K562 (cell line): Measurements from ENCODE around the gene FAM184B. TPM values are rescaled to one million over a fixed set of nuclear protein-coding genes. Genes with fewer than 3 reads are reported as not detected.
A peak's percentile ranks its signal among the peaks of the same experiment; 100 is the strongest.

ENCODE experiments used
- ATAC-seq: fragments of 200-7000 bp; cut with Tn5 transposase; 3 replicates; pipeline ENCODE4 v1.9.1; 2020; ENCODE audit warnings: moderate library complexity
- BruUV-seq: library from RNA; stranded (reverse); fragments of 400-500 nt; replicated peaks from 2 replicates; lab custom pipeline; 2021; lab: Mats Ljungman, UMichigan
- CTCF ChIA-PET: fragments of 300-600 bp; formaldehyde crosslinking; extraction: SDS; loops from one replicate; lab custom pipeline; 2021; ENCODE audit warnings: low intra/inter-chr PET ratio; lab: Yijun Ruan, JAX
- POLR2A ChIA-PET: fragments of 300-600, 350-650 bp; sonication (Branson Sonifier 250); formaldehyde crosslinking; extraction: SDS; loops from one replicate; lab custom pipeline; 2021; ENCODE audit warnings: antibody characterized with exemption, inconsistent platforms; lab: Yijun Ruan, JAX
- DNase-seq, 4 experiments: peaks; one replicate each; pipeline versions ENCODE4 v3.0.0 to v3.0.0-alpha.2; 2011 to 2018; ENCODE audit warnings: low spot score in 3 of 4, mixed read lengths in 3 of 4; ENCODE audit errors: extremely low read depth in 1 of 4
- FAIRE-seq: peaks from 2 replicates; lab custom pipeline; 2011; peaks lifted over from hg19 to GRCh38; lab: Jason Lieb, UNC
- H2AFZ ChIP-seq: 2 replicates; pipeline ENCODE4 v1.6.0; 2011; ENCODE audit warnings: low read depth, low read length, control low read depth, inconsistent platforms
- H3K27ac ChIP-seq: fragments of 200-600 bp; 3 replicates; pipeline ENCODE4 v1.8.0; 2011; ENCODE audit warnings: low read depth, mild to moderate bottlenecking, control low read depth, inconsistent platforms, low read length, moderate library complexity, mixed read lengths; ENCODE audit errors: extremely low read depth
- H3K27me3 ChIP-seq, 2 experiments: fragments of 300-600 bp in 1 of 2; 2 replicates in 1 of 2; 3 replicates in 1 of 2; pipeline versions ENCODE4 v1.6.0 to v1.8.0; 2011; ENCODE audit warnings: inconsistent platforms in 2 of 2, low read length in 2 of 2, mild to moderate bottlenecking in 1 of 2, mixed read lengths in 1 of 2, moderate library complexity in 1 of 2; ENCODE audit not compliant: control insufficient read depth in 2 of 2, insufficient read depth in 2 of 2
- H3K36me3 ChIP-seq: fragments of 300-600 bp; 3 replicates; pipeline ENCODE4 v1.8.0; 2011; ENCODE audit warnings: mild to moderate bottlenecking, low read length, inconsistent platforms; ENCODE audit not compliant: control insufficient read depth, insufficient read depth
- H3K4me1 ChIP-seq, 2 experiments: fragments of 200-600 bp in 1 of 2; replicated peaks in 1 of 2; 2 replicates in 1 of 2; 3 replicates in 1 of 2; pipeline versions ENCODE4 v1.5.1 to v1.8.0; 2011; ENCODE audit warnings: inconsistent platforms in 2 of 2, low read length in 2 of 2, mild to moderate bottlenecking in 1 of 2, mixed read lengths in 1 of 2, moderate library complexity in 1 of 2; ENCODE audit not compliant: control insufficient read depth in 2 of 2, insufficient read depth in 2 of 2
- H3K4me2 ChIP-seq: 2 replicates; pipeline ENCODE4 v1.6.1; 2011; ENCODE audit warnings: low read length, control low read depth, inconsistent platforms, mixed read lengths; ENCODE audit not compliant: insufficient read depth
- H3K4me3 ChIP-seq: fragments of 200-600 bp; sonication (generic), shearing (Covaris generic); 2 replicates; pipeline ENCODE4 v1.5.1; 2016; ENCODE audit warnings: control low read depth, inconsistent platforms
- H3K79me2 ChIP-seq: fragments of 200-600 bp; 3 replicates; pipeline ENCODE4 v1.8.0; 2011; ENCODE audit warnings: low read length, inconsistent platforms; ENCODE audit not compliant: control insufficient read depth, insufficient read depth
- H3K9ac ChIP-seq, 2 experiments: 2 replicates each; pipeline versions ENCODE4 v1.6.0 to v1.6.1; 2011; ENCODE audit warnings: low read depth in 2 of 2, low read length in 2 of 2, control low read depth in 1 of 2, inconsistent platforms in 1 of 2, mild to moderate bottlenecking in 1 of 2, mixed read lengths in 1 of 2; ENCODE audit not compliant: insufficient read depth in 1 of 2
- H3K9me1 ChIP-seq: one replicate; pipeline ENCODE4 v1.6.0; 2011; ENCODE audit warnings: inconsistent platforms, mild to moderate bottlenecking, low read length, moderate library complexity; ENCODE audit not compliant: control insufficient read depth, insufficient read depth
- H3K9me3 ChIP-seq: replicated peaks from 2 replicates; pipeline ENCODE4 v1.5.1; 2011; ENCODE audit warnings: low read depth, low read length, inconsistent platforms; ENCODE audit not compliant: control insufficient read depth, insufficient read depth
- H4K20me1 ChIP-seq: replicated peaks from 2 replicates; pipeline ENCODE4 v1.6.1; 2011; ENCODE audit warnings: low read length, inconsistent platforms, mixed read lengths; ENCODE audit not compliant: control insufficient read depth, insufficient read depth
- DNMT1 ChIP-seq: fragments of 450-650 bp; IDR thresholded peaks from 2 replicates; pipeline ENCODE4 v1.6.1; 2016; ENCODE audit warnings: antibody characterized with exemption, mild to moderate bottlenecking
- FOXA1 ChIP-seq: fragments of 450-650 bp; IDR thresholded peaks from 2 replicates; pipeline ENCODE4 v1.6.1; 2016; ENCODE audit warnings: mild to moderate bottlenecking, borderline replicate concordance
- KDM2B ChIP-seq: fragments of 250-450 bp; sonication (Bioruptor Pico); IDR thresholded peaks from 2 replicates; pipeline ENCODE4 v1.8.0; 2021; ENCODE audit warnings: mild to moderate bottlenecking, moderate library complexity
- L3MBTL2 ChIP-seq: fragments of 450-650 bp; IDR thresholded peaks from 2 replicates; pipeline ENCODE4 v1.6.1; 2016; ENCODE audit warnings: mild to moderate bottlenecking, moderate library complexity
- MAFK ChIP-seq: IDR thresholded peaks from 2 replicates; pipeline ENCODE4 v1.6.1; 2011; ENCODE audit warnings: low read length, improper control_type of control experiment
- MTF1 ChIP-seq: fragments of 250-450 bp; sonication (Bioruptor Pico); IDR thresholded peaks from 2 replicates; pipeline ENCODE4 v1.9.0; 2021; ENCODE audit warnings: moderate library complexity, mild to moderate bottlenecking, inconsistent platforms, borderline replicate concordance
- PHB2 ChIP-seq: fragments of 450-650 bp; IDR thresholded peaks from 2 replicates; pipeline ENCODE4 v1.6.1; 2017; ENCODE audit warnings: low read depth
- POLR3A ChIP-seq: IDR thresholded peaks from 2 replicates; pipeline ENCODE4 v1.6.1; 2011; ENCODE audit warnings: borderline replicate concordance, mild to moderate bottlenecking, moderate library complexity; ENCODE audit not compliant: insufficient read length, insufficient read depth; ENCODE audit errors: extremely low read depth
- POU5F1 ChIP-seq: fragments of 150-350 bp; IDR thresholded peaks from 2 replicates; pipeline ENCODE4 v1.6.1; 2014; ENCODE audit warnings: borderline replicate concordance, low read length, low read depth, mild to moderate bottlenecking; ENCODE audit not compliant: partially characterized antibody
- RBBP5 ChIP-seq: fragments of 200-600 bp; sonication (generic); IDR thresholded peaks from 2 replicates; pipeline ENCODE4 v1.6.1; 2012; ENCODE audit warnings: borderline replicate concordance, mild to moderate bottlenecking, low read length, control low read depth, inconsistent platforms; ENCODE audit not compliant: insufficient read depth, poor library complexity, severe bottlenecking
- RBM22 ChIP-seq: fragments of 200-400 bp; formaldehyde crosslinking; IDR thresholded peaks from 2 replicates; pipeline ENCODE4 v1.6.1; 2018; ENCODE audit warnings: low read length, low read depth; ENCODE audit not compliant: poor library complexity, severe bottlenecking
- ZNF165 ChIP-seq: fragments of 250-450 bp; sonication (Bioruptor Pico); IDR thresholded peaks from 2 replicates; pipeline ENCODE4 v1.4.0; 2020; ENCODE audit warnings: borderline replicate concordance
- WGBS: fragments of 100-300 bp; shearing (Covaris generic); methylation state at CpG from one replicate; pipeline ENCODE4 v1.1.6; 2016; ENCODE audit warnings: low coverage, mixed read lengths; ENCODE audit not compliant: insufficient coverage; ENCODE audit errors: missing lambda C conversion rate; 5-methylcytosine and 5-hydroxymethylcytosine counted together
- in situ Hi-C: fragments of 300-500 bp; cut with MboI; formaldehyde crosslinking; loops from 4 replicates; pipeline ENCODE4 v1.15.0; 2018; ENCODE audit warnings: inconsistent platforms, mixed read lengths
- intact Hi-C: fragments of 100-400 bp; cut with micrococcal nuclease; formaldehyde crosslinking; loops from 2 replicates; pipeline ENCODE4 v1.14.2; 2022
- polyA plus RNA-seq, 8 experiments: library from polyadenylated mRNA; depleted of rRNA in 4 of 8; stranded (reverse) in 5 of 8; unstranded in 3 of 8; fragments of >200 nt; fragmentation: Nextera tagmentation in 2 of 8; fragmentation: Illumina TruSeq in 1 of 8; extraction: Ambion mirVana in 2 of 8; extraction: Trizol in 1 of 8; gene quantifications; 2 replicates each; pipeline versions ENCODE4 v1.2.1 to v1.2.3, GENCODE V29; 2011 to 2014; ENCODE audit warnings: inconsistent platforms in 1 of 8, missing spikeins in 1 of 8
- total RNA-seq, 7 experiments: library from RNA; depleted of rRNA in 6 of 7; stranded (reverse); fragments of >200 nt in 6 of 7; fragmentation: Illumina TruSeq in 2 of 7; extraction: Trizol in 2 of 7; gene quantifications; 2 replicates each; pipeline versions ENCODE4 v1.2.1 to v1.2.3, GENCODE V29; 2011 to 2021; ENCODE audit warnings: low replicate concordance in 1 of 7
- TF ChIP-seq, protein P1 (sequence below): sonication (generic); formaldehyde crosslinking; IDR thresholded peaks from 2 replicates; pipeline ENCODE4 v1.4.0; 2020; ENCODE audit warnings: mild to moderate bottlenecking, missing genetic modification reagents
- TF ChIP-seq, protein P2 (sequence below): fragments of 450-650 bp; formaldehyde crosslinking; IDR thresholded peaks from 2 replicates; pipeline ENCODE4 v1.4.0; 2020; ENCODE audit warnings: mild to moderate bottlenecking, moderate library complexity
- TF ChIP-seq, protein P3 (sequence below): sonication (generic); formaldehyde crosslinking; IDR thresholded peaks from 2 replicates; pipeline ENCODE4 v1.8.0; 2023; ENCODE audit warnings: mild to moderate bottlenecking, missing genetic modification reagents

Gene FAM184B
- total and polyA plus RNA-seq, 9 of the 15 experiments (the other 6 are each of a cell fraction or from before 2014, with no cell fraction given), result not detected

DNA sequence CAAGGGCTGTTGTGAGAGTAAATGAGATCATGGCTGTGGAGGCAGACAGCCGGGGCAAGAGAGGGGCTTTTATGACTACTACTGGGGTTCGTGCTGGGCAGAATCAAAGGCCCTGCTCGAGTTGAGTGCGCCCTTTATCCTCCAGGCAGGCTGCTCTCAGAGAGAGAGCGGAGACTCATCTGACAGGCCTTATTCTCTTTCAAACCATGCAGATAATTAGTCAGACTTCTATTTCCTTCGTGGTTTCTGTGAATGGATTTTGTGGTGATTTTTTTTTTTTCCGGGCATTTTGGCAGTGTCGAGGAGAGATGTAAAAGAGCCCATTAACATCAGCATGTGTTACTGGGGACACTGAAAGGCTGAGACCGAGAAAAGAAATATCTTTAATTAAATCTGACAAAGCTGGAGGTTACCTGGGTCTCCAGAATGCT, 93.4 kb downstream of the FAM184B start:
- no peaks in the 10 kb centered on the region for H3K36me3 ChIP-seq
- no peaks in the 10 kb centered on the region for H3K4me1 ChIP-seq
- intact Hi-C loops (no loop called here), in situ Hi-C loops (no loop called here)
- H3K4me2 ChIP-seq, result no peak overlapping the region
- no peak for DNase-seq
- no peaks in the 10 kb centered on the region for H3K9me1 ChIP-seq
- H3K27me3 ChIP-seq, result peaks cover 0 to 4% of the 10 kb centered on the region in 2 experiments; a peak in 2 of 5 replicates
- H3K27ac ChIP-seq, result no peak overlapping the region
- CTCF ChIA-PET, result no interaction called here
- 26% methylated on average over 9 of the region's 9 CpGs for WGBS
- no peaks in the 10 kb centered on the region for H3K9me3 ChIP-seq
- BruUV-seq, result no TSS peak
- H2AFZ ChIP-seq, result peak overlapping the region; percentile 53
- H3K9ac ChIP-seq, result no peak overlapping the region; a peak in 1 of 4 replicates
- no peak overlapping the region for H3K4me3 ChIP-seq
- H4K20me1 ChIP-seq, result no peaks in the 10 kb centered on the region
- POLR2A ChIA-PET, result no interaction called here
- TF ChIP-seq, protein P1, sequence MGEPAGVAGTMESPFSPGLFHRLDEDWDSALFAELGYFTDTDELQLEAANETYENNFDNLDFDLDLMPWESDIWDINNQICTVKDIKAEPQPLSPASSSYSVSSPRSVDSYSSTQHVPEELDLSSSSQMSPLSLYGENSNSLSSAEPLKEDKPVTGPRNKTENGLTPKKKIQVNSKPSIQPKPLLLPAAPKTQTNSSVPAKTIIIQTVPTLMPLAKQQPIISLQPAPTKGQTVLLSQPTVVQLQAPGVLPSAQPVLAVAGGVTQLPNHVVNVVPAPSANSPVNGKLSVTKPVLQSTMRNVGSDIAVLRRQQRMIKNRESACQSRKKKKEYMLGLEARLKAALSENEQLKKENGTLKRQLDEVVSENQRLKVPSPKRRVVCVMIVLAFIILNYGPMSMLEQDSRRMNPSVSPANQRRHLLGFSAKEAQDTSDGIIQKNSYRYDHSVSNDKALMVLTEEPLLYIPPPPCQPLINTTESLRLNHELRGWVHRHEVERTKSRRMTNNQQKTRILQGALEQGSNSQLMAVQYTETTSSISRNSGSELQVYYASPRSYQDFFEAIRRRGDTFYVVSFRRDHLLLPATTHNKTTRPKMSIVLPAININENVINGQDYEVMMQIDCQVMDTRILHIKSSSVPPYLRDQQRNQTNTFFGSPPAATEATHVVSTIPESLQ (CRISPR knock-in tag), result no peak
- no peak for TF ChIP-seq MTF1
- no peak for TF ChIP-seq ZNF165 (CRISPR knock-in tag)
- no peak for TF ChIP-seq MAFK
- TF ChIP-seq, protein P2, sequence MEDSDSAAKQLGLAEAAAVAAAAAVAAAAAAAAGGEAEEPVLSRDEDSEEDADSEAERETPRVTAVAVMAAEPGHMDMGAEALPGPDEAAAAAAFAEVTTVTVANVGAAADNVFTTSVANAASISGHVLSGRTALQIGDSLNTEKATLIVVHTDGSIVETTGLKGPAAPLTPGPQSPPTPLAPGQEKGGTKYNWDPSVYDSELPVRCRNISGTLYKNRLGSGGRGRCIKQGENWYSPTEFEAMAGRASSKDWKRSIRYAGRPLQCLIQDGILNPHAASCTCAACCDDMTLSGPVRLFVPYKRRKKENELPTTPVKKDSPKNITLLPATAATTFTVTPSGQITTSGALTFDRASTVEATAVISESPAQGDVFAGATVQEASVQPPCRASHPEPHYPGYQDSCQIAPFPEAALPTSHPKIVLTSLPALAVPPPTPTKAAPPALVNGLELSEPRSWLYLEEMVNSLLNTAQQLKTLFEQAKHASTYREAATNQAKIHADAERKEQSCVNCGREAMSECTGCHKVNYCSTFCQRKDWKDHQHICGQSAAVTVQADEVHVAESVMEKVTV (CRISPR knock-in tag), result no peak
- TF ChIP-seq POLR3A, result no peak
- no peak for TF ChIP-seq PHB2
- TF ChIP-seq POU5F1, result no peak
- no peak for TF ChIP-seq FOXA1
- no peak for TF ChIP-seq RBBP5
- TF ChIP-seq KDM2B, result no peak
- no peak for TF ChIP-seq L3MBTL2
- TF ChIP-seq DNMT1, result no peak
- TF ChIP-seq RBM22, result no peak
- TF ChIP-seq, protein P3, sequence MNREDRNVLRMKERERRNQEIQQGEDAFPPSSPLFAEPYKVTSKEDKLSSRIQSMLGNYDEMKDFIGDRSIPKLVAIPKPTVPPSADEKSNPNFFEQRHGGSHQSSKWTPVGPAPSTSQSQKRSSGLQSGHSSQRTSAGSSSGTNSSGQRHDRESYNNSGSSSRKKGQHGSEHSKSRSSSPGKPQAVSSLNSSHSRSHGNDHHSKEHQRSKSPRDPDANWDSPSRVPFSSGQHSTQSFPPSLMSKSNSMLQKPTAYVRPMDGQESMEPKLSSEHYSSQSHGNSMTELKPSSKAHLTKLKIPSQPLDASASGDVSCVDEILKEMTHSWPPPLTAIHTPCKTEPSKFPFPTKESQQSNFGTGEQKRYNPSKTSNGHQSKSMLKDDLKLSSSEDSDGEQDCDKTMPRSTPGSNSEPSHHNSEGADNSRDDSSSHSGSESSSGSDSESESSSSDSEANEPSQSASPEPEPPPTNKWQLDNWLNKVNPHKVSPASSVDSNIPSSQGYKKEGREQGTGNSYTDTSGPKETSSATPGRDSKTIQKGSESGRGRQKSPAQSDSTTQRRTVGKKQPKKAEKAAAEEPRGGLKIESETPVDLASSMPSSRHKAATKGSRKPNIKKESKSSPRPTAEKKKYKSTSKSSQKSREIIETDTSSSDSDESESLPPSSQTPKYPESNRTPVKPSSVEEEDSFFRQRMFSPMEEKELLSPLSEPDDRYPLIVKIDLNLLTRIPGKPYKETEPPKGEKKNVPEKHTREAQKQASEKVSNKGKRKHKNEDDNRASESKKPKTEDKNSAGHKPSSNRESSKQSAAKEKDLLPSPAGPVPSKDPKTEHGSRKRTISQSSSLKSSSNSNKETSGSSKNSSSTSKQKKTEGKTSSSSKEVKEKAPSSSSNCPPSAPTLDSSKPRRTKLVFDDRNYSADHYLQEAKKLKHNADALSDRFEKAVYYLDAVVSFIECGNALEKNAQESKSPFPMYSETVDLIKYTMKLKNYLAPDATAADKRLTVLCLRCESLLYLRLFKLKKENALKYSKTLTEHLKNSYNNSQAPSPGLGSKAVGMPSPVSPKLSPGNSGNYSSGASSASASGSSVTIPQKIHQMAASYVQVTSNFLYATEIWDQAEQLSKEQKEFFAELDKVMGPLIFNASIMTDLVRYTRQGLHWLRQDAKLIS (CRISPR knock-in tag), result no peak
- H3K79me2 ChIP-seq, result no peaks in the 10 kb centered on the region
- no peak for ATAC-seq
- no peak for FAIRE-seq
